Fibroblast of the aortic adventitia (primary cell): ENCODE measurements around the gene IGSF9. TPM values are rescaled to one million over a fixed set of nuclear protein-coding genes. Genes with fewer than 3 reads are reported as not detected.

Source experiments
- DNase-seq: peaks from one replicate; pipeline ENCODE4 v3.0.0-alpha.2; 2010; ENCODE audit warnings: low read depth
- H3K4me3 ChIP-seq: 2 replicates; pipeline ENCODE4 v1.5.1; 2011; ENCODE audit warnings: low read depth, mild to moderate bottlenecking, control low read depth, low read length, moderate library complexity
- total RNA-seq: library from RNA; depleted of rRNA; stranded (reverse); fragments of >200 nt; gene quantifications from 2 replicates; pipeline ENCODE4 v1.2.3, GENCODE V29; 2012; ENCODE audit warnings: low replicate concordance
- TF ChIP-seq, protein P1 (sequence below): IDR thresholded peaks from 2 replicates; pipeline ENCODE4 v1.5.1; 2011; ENCODE audit warnings: mild to moderate bottlenecking, low read length, control low read depth, inconsistent platforms; ENCODE audit not compliant: insufficient read depth

IGSF9 gene
- total RNA-seq, 1 donor, result not detected

DNA sequence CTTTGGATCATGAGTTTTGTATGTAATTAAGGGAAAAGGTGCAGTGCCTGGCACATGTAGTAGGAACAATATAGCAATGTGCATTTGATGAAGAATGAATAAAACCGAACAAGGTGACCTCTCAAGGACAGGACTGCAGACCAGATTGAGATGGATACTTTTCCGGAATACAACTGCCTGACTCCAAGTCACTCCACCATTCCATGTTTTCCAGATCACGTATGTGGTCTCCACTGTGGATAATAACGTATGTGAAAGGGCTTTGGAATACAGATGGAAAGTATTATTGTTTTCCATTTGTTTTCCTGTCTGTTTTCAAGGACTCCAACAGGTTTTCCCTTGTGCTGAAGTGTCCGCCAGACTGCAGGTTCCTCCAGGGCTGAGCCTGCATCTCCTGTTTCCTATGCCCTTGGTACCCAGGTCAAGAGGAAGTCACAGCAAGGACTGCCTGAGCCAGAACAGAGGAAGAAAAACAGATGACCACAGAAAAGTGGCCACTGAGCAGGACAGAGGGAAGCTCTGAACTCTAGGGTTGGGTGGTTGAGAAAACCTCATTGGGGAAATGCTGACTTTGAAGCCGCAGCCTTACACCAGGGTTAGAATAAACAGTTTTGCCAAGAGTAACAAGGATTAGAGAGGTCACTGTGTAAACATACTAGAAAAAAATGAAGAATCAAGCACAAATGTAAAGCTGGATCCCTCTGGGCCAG, 49.4 kb downstream of the IGSF9 start:
- no peak overlapping the region for H3K4me3 ChIP-seq
- TF ChIP-seq, protein P1, sequence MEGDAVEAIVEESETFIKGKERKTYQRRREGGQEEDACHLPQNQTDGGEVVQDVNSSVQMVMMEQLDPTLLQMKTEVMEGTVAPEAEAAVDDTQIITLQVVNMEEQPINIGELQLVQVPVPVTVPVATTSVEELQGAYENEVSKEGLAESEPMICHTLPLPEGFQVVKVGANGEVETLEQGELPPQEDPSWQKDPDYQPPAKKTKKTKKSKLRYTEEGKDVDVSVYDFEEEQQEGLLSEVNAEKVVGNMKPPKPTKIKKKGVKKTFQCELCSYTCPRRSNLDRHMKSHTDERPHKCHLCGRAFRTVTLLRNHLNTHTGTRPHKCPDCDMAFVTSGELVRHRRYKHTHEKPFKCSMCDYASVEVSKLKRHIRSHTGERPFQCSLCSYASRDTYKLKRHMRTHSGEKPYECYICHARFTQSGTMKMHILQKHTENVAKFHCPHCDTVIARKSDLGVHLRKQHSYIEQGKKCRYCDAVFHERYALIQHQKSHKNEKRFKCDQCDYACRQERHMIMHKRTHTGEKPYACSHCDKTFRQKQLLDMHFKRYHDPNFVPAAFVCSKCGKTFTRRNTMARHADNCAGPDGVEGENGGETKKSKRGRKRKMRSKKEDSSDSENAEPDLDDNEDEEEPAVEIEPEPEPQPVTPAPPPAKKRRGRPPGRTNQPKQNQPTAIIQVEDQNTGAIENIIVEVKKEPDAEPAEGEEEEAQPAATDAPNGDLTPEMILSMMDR, result no peak
- no peak for DNase-seq

DNA sequence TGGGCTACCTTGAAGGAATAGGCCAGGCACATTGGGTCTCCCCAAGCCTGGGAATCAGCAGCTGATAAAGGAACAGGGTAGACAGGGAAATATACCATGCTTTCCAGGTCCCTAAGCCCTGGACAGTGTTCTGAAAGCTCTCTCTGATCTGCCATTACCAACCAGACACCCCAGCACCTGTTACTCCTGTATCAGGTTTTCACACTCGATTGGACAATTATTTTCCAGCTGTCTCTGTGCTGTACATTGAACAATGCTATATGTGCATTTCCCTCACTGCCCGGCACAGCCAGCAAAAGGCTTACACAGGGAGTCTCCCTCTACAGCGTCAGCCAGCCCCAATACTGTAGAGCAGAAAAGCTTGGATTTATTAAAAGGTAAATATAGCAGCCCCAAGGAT, 50.1 kb downstream of the IGSF9 start:
- H3K4me3 ChIP-seq, result no peak overlapping the region
- TF ChIP-seq, protein P1, result no peak

DNA sequence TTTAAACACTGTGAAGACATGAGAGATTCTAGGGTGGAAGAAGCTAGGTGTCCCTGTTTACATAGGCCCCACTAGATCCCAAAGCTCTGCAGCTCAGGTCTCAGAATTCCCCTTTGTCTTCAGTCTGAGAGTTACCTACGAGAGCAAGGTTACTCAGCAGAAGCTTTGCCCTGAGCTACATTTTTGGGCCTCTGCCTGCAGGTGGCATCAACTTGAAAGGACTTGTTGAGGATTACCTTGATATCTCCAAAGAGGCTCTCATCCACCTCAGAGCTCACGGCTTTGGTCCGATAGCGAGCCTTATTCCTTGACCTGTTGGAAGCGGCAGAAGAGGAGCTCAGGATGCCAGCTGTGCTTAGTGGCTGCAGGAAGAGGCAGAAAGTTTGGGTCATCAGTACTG, 52.5 kb downstream of the IGSF9 start:
- TF ChIP-seq, protein P1, result no peak
- H3K4me3 ChIP-seq, result no peak overlapping the region
- no peak for DNase-seq

More for the DNA sequence above, 50.1 kb downstream of the IGSF9 start:
- no peak for DNase-seq

DNA sequence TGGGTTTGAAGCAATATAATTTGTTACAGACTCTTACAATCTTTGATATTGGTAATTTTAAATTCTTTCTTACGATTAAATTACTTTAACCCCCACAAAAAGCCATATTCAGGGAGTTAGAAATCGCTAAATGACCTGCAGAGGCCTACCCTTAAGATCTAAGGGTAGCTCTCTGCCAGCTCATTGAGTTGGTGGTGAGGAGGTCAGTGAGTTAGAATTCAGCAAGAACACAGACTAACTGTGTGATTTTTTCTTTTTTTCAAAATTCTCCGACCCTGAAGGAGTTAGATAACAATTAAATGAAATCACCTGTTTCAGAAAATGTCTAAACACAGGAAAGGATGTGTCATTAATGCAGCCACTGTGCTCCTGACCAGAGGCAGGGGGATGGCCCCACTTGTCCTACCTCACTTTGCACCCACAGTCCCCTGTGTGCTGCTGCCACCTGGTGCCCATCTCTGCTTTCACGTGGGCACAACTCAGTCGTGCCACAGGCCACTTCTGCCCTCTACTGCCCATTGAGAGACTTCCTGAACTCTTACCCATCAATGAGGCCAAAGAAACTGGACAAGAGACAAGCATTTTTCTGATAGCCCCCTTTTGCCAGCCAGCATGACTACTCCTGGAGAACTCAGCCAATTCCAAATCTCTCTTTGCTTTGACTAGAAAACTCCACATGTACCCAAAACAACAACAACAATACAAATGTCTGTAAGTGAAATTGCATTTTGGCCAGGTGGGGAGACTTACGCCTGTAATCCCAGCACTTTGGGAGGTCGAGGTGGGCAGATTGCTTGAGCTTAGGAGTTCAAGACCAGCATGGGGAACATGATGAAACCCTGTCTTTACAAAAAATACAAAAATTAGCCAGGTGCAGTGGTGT, 53.9 kb downstream of the IGSF9 start:
- no peak overlapping the region for H3K4me3 ChIP-seq
- TF ChIP-seq, protein P1, result peak; percentile 94
- DNase-seq, result peak; percentile 90

DNA sequence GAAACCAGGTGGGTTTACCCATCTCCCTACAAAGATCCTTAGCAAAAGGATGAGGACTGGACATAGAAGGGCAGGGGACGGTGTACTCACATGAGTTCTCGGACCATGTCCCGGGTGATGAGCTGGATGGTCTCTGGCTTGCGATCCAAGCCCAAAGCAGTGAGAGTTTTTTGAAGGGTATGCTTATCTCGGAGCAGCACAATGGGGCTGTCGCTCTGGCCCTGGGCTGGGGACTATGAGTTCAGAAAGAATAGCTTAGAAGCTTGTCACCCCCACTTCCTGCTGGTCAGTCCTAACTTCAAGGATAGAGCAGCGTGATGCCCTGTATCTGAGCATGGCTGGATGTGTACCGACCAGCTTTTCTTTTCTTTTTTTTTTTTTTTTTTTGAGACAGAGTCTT, 55.0 kb downstream of the IGSF9 start:
- no peak for DNase-seq
- TF ChIP-seq, protein P1, result no peak

DNA sequence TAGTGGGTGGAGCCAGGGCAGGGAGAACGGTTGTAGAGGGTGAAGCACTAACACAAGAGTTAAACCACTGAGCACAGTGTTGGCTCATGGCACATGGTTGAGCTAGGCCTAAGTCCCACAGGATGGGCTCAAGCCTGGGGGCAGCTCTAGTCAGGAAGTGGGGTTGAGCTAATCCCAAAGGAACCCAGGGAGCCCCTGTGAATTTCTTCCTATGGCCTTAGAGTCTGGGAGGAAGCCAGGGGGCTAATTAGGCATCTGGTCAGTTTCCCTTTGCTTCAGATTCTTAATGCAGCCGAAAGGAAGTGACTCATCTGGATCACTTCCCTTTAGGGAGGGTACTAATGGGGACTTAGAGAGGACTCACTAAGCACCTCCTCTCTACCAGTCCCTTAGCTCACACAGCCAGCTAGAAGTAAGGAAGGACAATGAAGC, 55.6 kb downstream of the IGSF9 start:
- H3K4me3 ChIP-seq, result no peak overlapping the region
- TF ChIP-seq, protein P1, result no peak
- DNase-seq, result peak; percentile 91

More for the DNA sequence above, 55.0 kb downstream of the IGSF9 start:
- no peak overlapping the region for H3K4me3 ChIP-seq
